ENCODE measurements around the gene CHP1. TPM values are rescaled to one million over a fixed set of nuclear protein-coding genes. Genes with fewer than 3 reads are reported as not detected.
A peak's percentile ranks its signal among the peaks of the same experiment; 100 is the strongest.
"Not testable (repeated sequence)": the region's sequence is repeated elsewhere in the genome, so short reads cannot be mapped to it uniquely, and the experiment has no call there.

CHP1 gene
- total RNA-seq, 2 donors from 2014 or later: 407 to 410 TPM

DNA sequence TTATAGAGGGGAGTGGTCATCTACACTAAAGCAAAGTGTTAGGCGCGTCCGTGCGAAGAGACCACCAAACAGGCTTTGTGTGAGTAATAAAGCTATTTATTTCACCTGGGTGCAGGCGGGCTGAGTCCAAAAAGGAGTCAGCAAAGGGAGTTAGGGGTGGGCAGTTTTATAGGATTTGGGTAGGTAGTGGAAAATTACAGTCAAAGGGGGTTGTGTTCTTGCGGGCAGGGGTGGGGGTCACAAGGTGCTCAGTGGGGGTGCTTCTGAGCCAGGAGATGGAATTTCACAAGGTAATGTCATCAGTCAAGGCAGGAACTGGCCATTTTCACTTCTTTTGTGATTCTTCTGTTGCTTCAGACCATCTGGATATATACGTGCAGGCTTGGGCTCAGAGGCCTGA, 54.2 kb downstream of the CHP1 start:
- DNase-seq (no peak), ATAC-seq (no peak)
- intact Hi-C loops (cut with DNase I, micrococcal nuclease): no loop called here

GRCh38 chr15:41286665-41287333, 55.7 kb downstream of the CHP1 start:
- intact Hi-C loops (cut with DNase I, micrococcal nuclease): no loop called here
- DNase-seq: no peak
- no peak for ATAC-seq

DNA sequence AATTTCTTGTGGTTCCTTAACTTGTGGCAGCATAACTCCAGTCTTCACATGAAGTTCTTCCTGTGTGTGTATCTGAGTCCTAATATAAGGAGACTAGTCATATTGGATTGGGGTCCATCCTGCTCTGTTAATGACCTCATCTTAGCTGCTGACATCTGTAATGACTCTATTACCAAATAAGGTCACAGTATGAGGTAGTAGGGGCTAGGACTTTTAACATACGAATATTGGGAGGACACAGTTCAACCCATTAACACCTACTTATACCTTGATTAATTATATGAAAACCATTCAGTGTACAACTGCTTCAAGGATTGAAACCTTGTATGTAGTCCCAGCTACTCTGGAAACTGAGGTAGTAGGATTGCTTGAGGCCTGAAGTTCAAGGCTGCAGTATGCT, 57.4 kb downstream of the CHP1 start:
- no peak for ATAC-seq
- DNase-seq: no peak
- intact Hi-C loops (cut with DNase I, micrococcal nuclease): no loop called here

DNA sequence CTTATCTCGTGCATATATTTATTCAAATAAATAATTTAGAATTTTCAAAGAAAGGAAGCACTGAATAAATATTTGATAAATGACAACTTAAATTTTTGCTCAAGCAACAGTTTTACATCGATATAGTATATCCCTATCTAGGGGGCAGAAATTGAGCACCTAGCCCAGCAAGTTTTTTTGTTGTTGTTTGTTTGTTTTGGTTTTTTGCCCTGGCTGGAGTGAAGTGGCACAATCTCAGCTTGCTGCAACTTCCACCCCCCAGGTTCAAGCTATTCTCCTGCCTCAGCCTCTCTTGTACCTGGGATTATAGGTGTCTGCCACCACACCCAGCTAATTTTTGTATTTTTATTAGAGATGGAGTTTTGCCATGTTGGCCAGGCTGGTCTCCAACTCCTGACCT, 58.9 kb downstream of the CHP1 start:
- DNase-seq (no peak), ATAC-seq (no peak)
- intact Hi-C loops (cut with DNase I, micrococcal nuclease): no loop called here

DNA sequence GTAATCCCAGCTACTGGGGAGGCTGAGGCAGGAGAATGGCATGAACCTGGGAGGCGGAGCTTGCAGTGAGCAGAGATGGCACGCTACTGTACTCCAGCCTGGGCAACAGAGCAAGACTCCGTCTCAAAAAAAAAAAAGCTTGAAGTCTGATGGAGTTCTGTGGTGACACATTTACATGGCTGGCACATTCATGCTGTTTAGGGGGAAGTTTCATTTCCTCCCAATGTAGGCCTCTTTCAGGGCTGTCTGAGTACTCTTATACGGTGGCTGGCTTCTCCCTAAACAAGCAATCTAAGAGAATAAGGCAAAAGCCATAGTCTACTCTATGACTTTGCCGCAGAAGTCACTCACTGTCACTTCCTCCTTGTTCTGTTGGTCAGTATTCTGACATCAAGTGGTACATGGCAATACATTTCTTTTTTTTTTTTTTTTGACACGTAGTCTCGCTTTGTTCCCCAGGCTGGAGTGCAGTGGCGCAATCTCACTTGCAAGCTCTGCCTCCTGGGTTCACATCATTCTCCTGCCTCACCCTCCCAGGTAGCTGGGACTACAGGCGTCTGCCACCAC, 60.1 kb downstream of the CHP1 start:
- intact Hi-C loops (cut with DNase I, micrococcal nuclease): no loop called here
- DNase-seq (no peak), ATAC-seq (peak; percentile 25)

DNA sequence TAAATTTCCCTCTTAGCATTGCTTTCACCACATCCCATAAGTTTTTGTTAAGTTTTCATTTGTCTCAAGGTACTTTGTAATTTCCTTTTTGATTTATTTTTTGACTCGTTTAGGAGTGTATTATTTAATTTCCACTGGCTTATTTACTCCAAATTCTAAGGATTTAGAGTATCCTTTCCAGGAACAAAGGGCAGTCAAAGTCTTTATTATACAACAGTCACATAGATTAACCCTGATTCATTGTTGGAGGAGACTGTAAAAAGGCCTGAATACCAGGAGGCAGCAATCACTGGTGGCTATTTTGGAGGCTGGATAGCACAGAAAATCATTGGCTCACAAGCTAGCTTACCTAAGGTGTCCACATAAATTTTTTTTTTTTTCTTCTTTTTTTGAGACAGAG, 61.5 kb downstream of the CHP1 start:
- intact Hi-C loops (cut with DNase I, micrococcal nuclease): no loop called here
- DNase-seq (no peak), ATAC-seq (no peak)

DNA sequence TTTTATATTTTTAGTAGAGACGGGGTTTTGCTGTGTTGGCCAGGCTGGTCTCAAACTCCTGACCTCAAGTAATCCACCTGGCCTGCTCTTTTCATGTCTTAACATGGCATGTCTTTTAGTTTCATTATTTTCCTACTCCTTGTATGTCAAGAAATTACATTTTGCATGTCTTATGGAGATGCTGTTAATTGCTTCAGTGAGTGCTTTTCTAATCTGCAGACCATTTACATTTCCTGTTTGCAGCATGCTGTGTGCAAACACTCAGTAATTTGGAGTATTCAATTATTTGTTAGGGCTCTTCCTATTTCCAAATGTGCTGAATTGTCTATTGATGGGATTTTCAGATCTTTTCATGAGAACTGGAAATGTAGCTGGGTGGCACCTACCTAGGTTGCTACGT, 70.1 kb downstream of the CHP1 start:
- ATAC-seq; DNase-seq; intact Hi-C loops (cut with DNase I, micrococcal nuclease): not testable (repeated sequence)

- intact Hi-C loops (cut with DNase I, micrococcal nuclease): no loop called here
- DNase-seq: no peak
- no peak for ATAC-seq
Measured at GRCh38 chr15:41301587-41301986, 70.5 kb downstream of the CHP1 start.

GRCh38 chr15:41304149-41304770, 73.2 kb downstream of the CHP1 start:
- DNase-seq: no peak
- intact Hi-C loops (cut with DNase I, micrococcal nuclease): no loop called here
- no peak for ATAC-seq

DNA sequence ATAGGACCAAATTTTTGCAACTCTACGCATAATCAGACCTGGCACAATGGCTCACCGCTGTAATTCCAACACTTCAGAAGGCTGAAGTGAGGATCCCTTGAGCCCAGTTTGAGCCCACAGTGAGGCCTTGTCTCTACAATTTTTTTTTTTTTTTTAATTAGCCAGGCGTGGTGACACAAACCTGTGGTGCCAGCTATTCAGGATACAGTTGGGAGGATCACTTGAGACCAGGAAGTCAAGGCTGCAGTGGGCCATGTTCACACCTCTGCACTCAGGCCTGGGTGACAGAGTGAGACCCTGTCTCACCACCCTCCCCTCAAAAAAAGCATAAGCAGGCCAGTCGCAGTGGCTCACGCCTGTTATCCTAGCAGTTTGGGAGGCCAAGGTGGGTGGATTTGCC, 76.6 kb downstream of the CHP1 start:
- ATAC-seq (peak; percentile 64), DNase-seq (no peak)
- intact Hi-C loops (cut with DNase I, micrococcal nuclease): no loop called here

GRCh38 chr15:41309226-41309905, 78.3 kb downstream of the CHP1 start:
- DNase-seq: no peak
- intact Hi-C loops (cut with DNase I, micrococcal nuclease): no loop called here

GRCh38 chr15:41320805-41321330, 89.8 kb downstream of the CHP1 start:
- DNase-seq; intact Hi-C loops (cut with DNase I, micrococcal nuclease); ATAC-seq: not testable (repeated sequence)

More at GRCh38 chr15:41309226-41309905, 78.3 kb downstream of the CHP1 start:
- ATAC-seq: no peak

GRCh38 chr15:41323611-41324010, 92.5 kb downstream of the CHP1 start:
- no peak for DNase-seq
- ATAC-seq: no peak
- intact Hi-C loops (cut with DNase I, micrococcal nuclease): no loop called here

DNA sequence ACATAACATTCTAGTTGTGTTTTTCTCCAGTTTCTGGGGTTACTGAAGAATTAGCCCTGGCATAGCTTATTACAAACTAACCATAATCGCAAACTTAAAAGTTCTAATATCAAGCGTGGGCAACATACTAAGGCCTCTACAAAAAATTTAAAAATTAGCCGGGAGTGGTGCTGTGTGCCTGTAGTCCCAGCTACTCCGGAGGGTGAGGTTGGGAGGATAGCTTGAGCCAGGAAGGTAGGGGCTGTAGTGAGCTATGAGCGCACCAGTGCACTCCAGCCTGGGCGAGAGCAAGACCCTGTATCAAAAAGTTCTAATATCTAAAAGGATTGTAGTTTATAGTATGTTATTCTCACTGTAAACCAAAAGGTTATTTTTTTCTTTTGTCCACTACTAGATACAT, 100.2 kb downstream of the CHP1 start:
- DNase-seq (no peak), ATAC-seq (no peak)
- intact Hi-C loops (cut with DNase I, micrococcal nuclease): no loop called here

Other genes starting within 250 kb of the CHP1 start
- gene INO80, start 115.0 kb upstream of the CHP1 start, total RNA-seq: 10 to 100 TPM; 19.7 to 29.3 TPM
- not detected for gene EXD1, start 511 bp upstream of the CHP1 start, total RNA-seq
- 1 to 10 TPM; 1.5 to 4.5 TPM for gene OIP5, start 101.3 kb downstream of the CHP1 start, total RNA-seq
- gene NUSAP1, start 101.6 kb downstream of the CHP1 start, total RNA-seq: 10 to 100 TPM in 1 of 2 donors, 1 to 10 TPM in 1; 8.9 to 20.8 TPM
- 10 to 100 TPM; 11.1 to 13.2 TPM for gene NDUFAF1, start 171.2 kb downstream of the CHP1 start, total RNA-seq
- gene RTF1, start 185.8 kb downstream of the CHP1 start, total RNA-seq: 10 to 100 TPM; 28.8 to 32.7 TPM

Data from left colon (tissue), 2 donors.